CD4-positive, alpha-beta T cell treated with Interleukin-12 subunit alpha and Interleukin-12 subunit beta, for 1 hour (primary cell): ENCODE data around the gene ZNF749.
"Not testable (repeated sequence)": the region's sequence is repeated elsewhere in the genome, so short reads cannot be mapped to it uniquely, and the experiment has no call there.

Experiments
- DNase-seq: peaks from one replicate; pipeline ENCODE4 v3.0.0-alpha.2; 2020

Gene ZNF749

DNA sequence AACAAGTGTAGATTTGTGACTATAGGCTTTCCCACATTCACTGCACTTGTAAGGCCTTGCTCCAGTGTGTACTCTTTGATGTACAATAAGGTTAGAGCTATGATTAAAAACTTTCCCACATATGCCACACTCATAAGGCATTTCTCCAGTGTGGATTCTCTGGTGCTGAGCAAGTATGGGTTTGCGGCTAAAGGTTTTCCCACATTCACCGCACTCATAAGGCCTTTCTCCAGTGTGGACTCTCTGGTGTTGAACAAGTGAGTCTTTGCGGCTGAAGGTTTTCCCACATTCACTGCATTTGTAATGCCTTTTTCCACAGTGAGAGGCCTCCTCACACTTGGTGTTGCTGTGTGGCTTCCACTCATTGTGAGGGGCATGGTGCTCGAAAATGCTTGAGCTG, 38.5 kb downstream of the ZNF749 start:
- DNase-seq, result no peak

DNA sequence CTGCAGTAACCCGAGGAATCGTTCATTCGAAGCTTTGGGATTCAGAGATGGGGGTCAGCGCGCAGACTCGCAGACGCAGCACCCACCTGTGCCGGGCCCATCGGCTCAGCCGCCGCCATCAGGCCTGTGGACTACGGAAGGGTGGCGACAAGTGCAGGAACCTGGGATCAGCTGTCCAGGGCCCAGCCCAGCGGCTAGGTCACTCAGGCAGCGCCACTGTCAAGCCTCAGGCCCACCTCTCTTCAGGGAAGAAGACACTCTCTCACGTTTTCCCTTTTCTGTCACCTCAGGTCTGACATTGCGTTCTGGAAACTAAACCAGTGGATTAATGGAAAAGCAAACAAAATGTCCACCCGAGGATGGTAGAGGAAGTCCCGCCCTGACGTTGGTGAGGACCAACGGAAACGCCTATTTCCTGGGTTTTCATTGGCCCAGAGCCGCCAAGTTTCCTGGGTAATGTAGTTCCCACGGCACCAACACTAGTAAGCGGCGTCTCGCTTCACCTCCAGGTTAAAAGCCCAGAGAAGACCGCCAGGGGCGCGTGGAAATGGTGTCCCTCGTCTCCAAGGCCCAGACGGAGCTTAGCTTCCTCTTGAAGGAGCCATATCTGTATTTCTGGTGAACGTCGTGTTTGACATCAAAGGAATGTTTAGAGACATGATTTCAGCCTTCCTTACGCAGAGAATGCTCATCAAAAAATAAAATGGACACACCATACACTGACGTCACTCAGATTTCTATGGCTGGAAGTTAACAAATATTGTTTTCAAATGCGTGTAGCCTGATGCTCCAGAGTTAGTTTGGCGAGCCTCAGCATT, 42.3 kb downstream of the ZNF749 start, which contains the start of gene ZNF772:
ZNF772 (minus strand) TSS at position 376 of the 818 bp plus-strand sequence; CDS start at position 119, 257 bp downstream.
- peak; percentile 92 for DNase-seq

- peak; percentile 95 for DNase-seq
These were observed 52.6 kb downstream of the ZNF749 start, which contains the start of gene ZNF419 for GRCh38 chr19:57487477-57488298. TSS of gene ZNF419 (plus strand) at chr19:57487750. CDS start at chr19:57487951, 201 bp downstream.

DNA sequence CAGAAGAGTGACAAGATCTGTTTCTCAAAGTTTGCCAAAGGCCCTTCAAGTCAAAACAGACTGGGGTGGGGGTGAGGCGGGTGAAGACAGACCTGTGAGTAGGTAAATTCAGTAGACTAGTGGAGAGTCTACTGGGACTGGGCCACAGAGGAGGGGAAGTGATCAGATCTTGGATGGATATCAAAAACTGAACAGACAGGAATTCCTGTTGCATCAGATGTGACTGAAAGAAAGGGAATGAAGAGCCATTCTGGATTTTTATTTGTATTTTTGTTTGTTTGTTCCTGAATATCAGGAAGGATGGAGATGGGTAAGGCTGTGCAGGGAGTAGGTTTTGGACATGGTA, 53.1 kb downstream of the ZNF749 start:
- DNase-seq, result not testable (repeated sequence)
